GM21381 (cell line): Measurements from ENCODE around the gene AFF4.
A peak's percentile ranks its signal among the peaks of the same experiment; 100 is the strongest.
"Not testable (repeated sequence)": the region's sequence is repeated elsewhere in the genome, so short reads cannot be mapped to it uniquely, and the experiment has no call there.

ENCODE experiments used
- ATAC-seq: cut with Tn5 transposase; IDR thresholded peaks from one replicate; pipeline ENCODE4 v1.9.1; 2021; ENCODE audit warnings: mild to moderate bottlenecking, moderate library complexity; ENCODE audit not compliant: unreplicated experiment

Gene AFF4

DNA sequence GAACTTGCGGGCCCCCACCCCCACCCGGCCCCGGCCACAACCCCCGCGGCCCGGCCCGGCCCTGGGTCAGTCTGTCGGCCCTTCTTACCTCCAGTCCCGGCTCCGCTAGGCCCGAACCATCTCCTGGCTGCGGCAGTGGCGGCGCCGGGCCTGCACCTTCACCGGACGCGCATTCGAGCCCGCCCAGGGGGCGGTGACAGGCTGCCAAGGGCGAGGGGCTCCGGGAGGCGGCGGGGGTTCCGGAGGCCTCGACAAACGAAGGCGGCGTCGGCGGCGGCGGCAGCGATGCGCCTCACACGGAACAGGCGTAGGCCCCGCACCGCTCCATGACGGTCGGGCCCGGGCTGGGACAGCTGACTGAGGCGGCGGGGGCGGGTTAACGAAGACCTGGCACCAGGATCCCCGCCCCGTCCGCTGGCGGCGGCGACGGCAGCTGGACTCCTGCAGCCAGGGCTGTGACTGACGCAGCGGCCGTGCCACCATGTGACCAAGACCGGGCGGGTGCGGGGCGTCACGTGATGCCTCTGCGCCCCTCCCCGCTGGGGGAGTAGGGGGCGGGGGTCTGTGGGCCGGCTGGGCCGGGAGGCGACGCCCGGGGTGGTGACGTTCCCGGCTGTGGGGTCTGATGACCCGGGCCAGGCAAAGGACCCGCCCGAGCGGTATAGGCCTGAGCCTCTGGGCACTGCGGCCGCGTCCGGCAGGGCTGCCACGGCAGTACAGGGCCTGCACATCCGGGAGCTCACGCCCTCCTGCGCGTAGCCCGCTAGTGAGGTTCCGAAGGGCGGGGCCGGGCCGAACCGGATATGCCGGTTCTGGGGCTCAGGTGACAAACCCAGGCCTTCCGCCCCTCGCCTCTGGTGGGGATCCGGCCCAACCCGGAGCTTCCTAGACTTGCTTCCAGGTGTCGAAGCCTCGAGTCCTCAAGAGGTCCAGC, at the start of gene AFF4:
TSS of gene AFF4 (minus strand) at position 464 of the 934 bp plus-strand sequence. CDS start 26,445 bp downstream, outside the sequence.
- ATAC-seq: peak; percentile 90

GRCh38 chr5:133008455-133008854, 45.0 kb upstream of the AFF4 start:
- ATAC-seq: not testable (repeated sequence)

- no peak for ATAC-seq
Measured at GRCh38 chr5:133006653-133007052, 43.2 kb upstream of the AFF4 start.

GRCh38 chr5:132999246-132999645, 35.8 kb upstream of the AFF4 start:
- no peak for ATAC-seq

GRCh38 chr5:132998556-132998955, 35.1 kb upstream of the AFF4 start:
- ATAC-seq: no peak

- no peak for ATAC-seq
Measured at GRCh38 chr5:132996307-132996706, 32.9 kb upstream of the AFF4 start.

GRCh38 chr5:132987531-132988408, 24.3 kb upstream of the AFF4 start:
- no peak for ATAC-seq

DNA sequence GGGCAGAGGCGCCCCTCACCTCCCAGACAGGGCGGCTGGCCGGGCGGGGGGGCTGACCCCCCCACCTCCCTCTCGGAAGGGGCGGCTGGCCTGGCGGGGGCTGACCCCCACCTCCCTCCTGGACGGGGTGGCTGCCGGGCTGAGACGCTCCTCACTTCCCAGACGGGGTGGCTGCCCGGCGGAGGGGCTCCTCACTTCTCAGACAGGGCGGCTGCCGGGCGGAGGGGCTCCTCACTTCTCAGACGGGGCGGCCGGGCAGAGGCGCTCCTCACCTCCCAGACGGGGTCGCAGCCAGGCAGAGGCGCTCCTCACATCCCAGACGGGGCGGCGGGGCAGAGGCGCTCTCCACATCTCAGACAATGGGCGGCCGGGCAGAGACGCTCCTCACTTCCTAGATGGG, 19.5 kb upstream of the AFF4 start:
- ATAC-seq: not testable (repeated sequence)

DNA sequence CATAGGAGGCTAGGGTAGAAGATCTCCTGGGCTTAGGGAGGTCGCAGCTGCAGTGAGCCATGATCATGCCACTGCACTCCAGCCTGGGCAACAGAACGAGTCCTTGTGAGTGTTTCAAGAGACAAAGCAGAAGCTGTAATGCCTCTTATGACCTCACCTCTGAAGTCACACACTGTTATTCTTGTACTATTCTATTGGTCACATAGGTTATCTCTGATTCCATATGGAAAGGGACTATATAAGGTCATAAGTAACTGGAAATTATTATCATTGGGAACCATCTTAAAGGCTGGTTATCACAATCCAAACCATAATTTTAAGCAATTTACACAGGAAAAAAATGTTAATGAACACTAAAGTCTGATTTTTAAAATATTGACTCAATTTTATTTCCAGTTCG, 17.9 kb upstream of the AFF4 start:
- ATAC-seq: no peak

DNA sequence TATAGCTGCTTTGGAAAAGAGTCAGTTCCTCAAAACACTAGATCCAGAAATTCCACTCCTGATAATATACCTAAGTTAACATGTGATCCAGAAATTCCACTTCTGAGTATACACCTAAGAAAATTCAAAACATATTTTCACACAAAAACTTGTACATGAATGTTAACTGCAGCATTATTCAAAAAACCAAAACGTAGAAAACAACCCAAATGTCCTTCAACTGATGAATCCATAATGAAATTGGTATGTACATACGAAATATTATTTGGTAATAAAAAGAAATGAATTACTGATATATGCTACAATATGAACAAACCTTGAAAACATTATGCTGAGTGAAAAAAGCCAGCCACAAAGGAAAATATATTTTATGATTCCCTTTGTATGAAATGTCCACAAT, 16.5 kb upstream of the AFF4 start:
- ATAC-seq: no peak

GRCh38 chr5:132979367-132979940, 16.0 kb upstream of the AFF4 start:
- no peak for ATAC-seq

DNA sequence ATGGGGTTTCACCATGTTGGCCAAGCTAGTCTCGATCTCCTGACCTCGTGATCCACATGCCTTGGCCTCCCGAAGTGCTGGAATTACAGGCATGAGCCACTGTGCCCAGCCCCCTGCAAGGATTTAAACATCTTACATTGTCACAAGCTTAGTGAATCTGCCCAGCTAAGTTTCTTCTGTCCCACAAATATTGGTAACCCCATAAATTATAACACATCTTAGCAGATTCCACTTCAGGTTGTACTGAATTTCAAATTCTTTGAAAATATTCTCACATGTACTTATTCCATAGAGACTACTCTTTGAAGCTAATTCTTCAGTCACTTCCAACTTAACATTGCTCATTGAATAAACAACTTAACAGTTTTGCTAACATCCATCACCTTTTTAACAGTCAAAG, 13.4 kb upstream of the AFF4 start:
- ATAC-seq: no peak

DNA sequence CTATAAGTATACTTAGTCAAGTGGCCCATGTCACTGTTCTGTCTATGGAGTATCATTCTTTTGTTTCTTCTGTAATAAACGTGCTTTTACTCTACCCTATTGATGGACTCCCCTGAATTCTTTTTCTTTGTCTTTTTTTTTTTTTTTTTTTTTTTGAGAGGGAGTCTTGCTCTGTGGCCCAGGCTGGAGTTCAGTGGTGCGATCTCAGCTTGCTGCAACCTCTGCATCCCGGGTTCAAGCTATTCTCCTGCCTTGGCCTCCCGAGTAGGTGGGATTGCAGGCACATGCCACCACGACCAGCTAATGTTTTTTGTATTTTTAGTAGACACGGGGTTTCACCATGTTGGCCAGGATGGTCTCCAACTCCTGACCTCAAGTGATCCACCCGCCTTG, 9.0 kb upstream of the AFF4 start:
- ATAC-seq: not testable (repeated sequence)

- no peak for ATAC-seq
Measured at GRCh38 chr5:132971483-132972435, 8.3 kb upstream of the AFF4 start.

GRCh38 chr5:132965120-132965519, 1.7 kb upstream of the AFF4 start:
- no peak for ATAC-seq

DNA sequence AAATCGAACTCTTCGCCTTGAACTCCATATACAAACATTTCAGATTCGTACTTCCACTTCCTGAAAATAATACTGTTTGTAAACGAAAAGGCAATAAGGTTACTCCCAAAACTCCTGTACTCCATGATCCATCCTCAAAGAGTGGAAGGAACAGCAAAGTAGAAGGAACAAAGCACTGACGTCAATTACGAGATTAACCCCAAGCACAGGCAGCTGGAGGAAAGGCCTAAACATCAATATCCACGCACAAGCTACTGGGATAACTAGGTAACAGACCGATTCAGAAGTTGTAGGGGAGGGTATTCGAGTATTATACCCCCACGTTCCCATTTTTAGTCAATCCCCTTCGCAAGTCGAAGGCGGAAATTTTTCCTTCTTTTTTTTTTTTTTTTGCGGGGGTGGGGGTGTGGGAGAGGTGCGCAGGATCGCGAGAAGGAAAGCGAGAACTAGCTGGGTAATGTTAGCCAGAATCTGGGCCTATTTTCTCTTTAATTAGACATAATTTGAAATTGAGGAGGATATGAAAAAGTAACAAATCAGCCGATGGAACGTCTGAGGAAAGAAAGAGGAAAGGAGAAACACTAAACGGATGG, 909 bp downstream of the AFF4 start:
- ATAC-seq: no peak

- no peak for ATAC-seq
Measured at GRCh38 chr5:132961887-132962286, 1.5 kb downstream of the AFF4 start.

DNA sequence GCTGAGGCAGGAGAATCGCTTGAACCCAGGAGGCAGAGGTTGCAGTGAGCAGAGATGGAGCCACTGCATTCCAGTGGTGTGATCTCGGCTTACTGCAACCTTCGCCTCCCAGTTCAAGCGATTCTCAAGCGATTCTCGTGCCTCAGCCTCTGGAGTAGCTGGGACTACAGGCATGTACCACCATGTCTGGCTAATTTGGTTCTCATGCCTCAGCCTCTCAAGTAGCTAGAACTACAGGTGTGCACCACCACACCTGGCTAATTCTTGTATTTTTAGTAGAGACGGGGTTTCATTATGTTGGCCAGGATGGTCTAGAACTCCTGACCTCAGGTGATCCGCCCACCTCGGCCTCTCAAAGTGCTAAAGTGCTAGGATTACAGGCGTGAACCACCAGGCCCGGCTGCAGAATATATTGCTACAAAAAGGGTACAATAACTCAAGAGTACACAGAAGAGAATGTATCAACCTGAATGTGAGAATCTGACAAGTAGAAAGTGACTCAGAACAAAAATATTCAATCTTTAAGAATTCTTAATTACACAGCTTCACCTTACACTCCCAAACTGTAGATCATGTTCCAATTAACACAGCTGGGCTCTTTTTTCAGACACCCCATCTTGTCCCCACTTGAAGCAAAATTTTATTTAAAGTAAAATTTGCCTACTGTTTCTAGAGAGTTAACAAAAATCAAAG, 2.2 kb downstream of the AFF4 start:
- ATAC-seq: not testable (repeated sequence)

DNA sequence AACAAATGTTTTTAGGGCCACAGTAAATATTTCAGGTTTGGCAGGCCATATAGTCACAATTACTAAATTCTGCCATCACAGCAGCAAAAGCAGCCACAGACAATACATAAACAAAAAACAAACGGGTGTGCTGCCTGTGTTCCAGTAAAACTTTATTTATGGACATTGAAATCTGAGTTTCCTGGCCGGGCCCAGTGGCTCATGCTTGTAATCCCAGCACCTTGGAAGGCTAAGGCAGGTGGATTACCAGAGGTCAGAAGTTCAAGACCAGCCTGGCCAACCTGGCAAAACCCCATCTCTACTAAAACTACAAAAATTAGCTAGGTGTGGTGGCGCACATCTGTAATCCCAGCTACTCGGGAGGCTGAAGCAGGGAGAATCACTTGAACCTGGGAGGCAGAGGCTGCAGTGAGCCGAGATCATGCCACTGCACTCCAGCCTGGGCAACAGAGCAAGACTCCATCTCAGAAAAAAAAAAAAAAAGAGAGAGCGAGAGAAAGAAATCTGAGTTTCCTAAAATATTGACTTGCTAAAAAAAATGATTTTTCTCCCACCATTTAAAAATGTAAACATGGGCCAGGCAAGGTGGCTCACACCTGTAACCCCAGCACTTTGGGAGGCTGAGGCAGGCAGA, 7.2 kb downstream of the AFF4 start:
- not testable (repeated sequence) for ATAC-seq
